Measurements from ENCODE around the gene NUP107. TPM values are rescaled to one million over a fixed set of nuclear protein-coding genes. Genes with fewer than 3 reads are reported as not detected.

Gene NUP107
- total RNA-seq, 3 donors from 2014 or later (not counting 1 experiment from before 2014, with no cell fraction given): 54.9 to 69.2 (median 62.0) TPM

GRCh38 chr12:68699486-68699885, 12.7 kb downstream of the NUP107 start:
- H3K9me3 ChIP-seq (ENCODE audit: control insufficient read depth, insufficient read depth, low read length): no peaks in the 10 kb centered on the region
- no peaks in the 10 kb centered on the region for H3K9me3 Mint-ChIP-seq
- no peak for ATAC-seq
- 100% methylated on average over 1 of the region's 1 CpG for WGBS (ENCODE audit: insufficient coverage)
- no peaks in the 10 kb centered on the region for H3K27me3 Mint-ChIP-seq (ENCODE audit: low read depth in 2 of 2)
- DNase-seq: no peak
- H3K36me3 Mint-ChIP-seq: peaks cover 39% of the 10 kb centered on the region
- TF ChIP-seq, protein P1, sequence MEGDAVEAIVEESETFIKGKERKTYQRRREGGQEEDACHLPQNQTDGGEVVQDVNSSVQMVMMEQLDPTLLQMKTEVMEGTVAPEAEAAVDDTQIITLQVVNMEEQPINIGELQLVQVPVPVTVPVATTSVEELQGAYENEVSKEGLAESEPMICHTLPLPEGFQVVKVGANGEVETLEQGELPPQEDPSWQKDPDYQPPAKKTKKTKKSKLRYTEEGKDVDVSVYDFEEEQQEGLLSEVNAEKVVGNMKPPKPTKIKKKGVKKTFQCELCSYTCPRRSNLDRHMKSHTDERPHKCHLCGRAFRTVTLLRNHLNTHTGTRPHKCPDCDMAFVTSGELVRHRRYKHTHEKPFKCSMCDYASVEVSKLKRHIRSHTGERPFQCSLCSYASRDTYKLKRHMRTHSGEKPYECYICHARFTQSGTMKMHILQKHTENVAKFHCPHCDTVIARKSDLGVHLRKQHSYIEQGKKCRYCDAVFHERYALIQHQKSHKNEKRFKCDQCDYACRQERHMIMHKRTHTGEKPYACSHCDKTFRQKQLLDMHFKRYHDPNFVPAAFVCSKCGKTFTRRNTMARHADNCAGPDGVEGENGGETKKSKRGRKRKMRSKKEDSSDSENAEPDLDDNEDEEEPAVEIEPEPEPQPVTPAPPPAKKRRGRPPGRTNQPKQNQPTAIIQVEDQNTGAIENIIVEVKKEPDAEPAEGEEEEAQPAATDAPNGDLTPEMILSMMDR (IDR thresholded peaks at IDR 0.05): no peak
- H3K4me3 ChIP-seq (ENCODE audit: low read length): no peak overlapping the region
- no peak overlapping the region for H3K27ac Mint-ChIP-seq
- intact Hi-C loops (cut with micrococcal nuclease): no loop called here
- H3K4me1 ChIP-seq (ENCODE audit: control insufficient read depth, insufficient read depth, low read length): no peaks in the 10 kb centered on the region
- no peak overlapping the region for H3K4me3 Mint-ChIP-seq
- H3K27me3 ChIP-seq (ENCODE audit: control insufficient read depth, insufficient read depth, low read length): no peaks in the 10 kb centered on the region
- no peaks in the 10 kb centered on the region for H3K4me1 Mint-ChIP-seq
- H3K27ac ChIP-seq (ENCODE audit: low read length): no peak overlapping the region
- H3K36me3 ChIP-seq (ENCODE audit: control insufficient read depth, insufficient read depth, low read length): peaks cover 53% of the 10 kb centered on the region

GRCh38 chr12:68727776-68728175, 41.0 kb downstream of the NUP107 start:
- Mint-ChIP-seq H3K27me3 (ENCODE audit: low read depth in 2 of 2) (no peaks in the 10 kb centered on the region), H3K4me3 (no peak overlapping the region), H3K27ac (no peak overlapping the region), H3K9me3 (no peaks in the 10 kb centered on the region), H3K4me1 (no peaks in the 10 kb centered on the region), H3K36me3 (peaks cover 17% of the 10 kb centered on the region)
- Histone ChIP-seq H3K27ac (ENCODE audit: low read length) (no peak overlapping the region), H3K4me3 (ENCODE audit: low read length) (no peak overlapping the region), H3K36me3 (ENCODE audit: control insufficient read depth, insufficient read depth, low read length) (peaks cover 56% of the 10 kb centered on the region), H3K27me3 (ENCODE audit: control insufficient read depth, insufficient read depth, low read length) (no peaks in the 10 kb centered on the region), H3K4me1 (ENCODE audit: control insufficient read depth, insufficient read depth, low read length) (no peaks in the 10 kb centered on the region), H3K9me3 (ENCODE audit: control insufficient read depth, insufficient read depth, low read length) (no peaks in the 10 kb centered on the region)
- DNase-seq (no peak), ATAC-seq (no peak)
- TF ChIP-seq, protein P1 (IDR thresholded peaks at IDR 0.05): no peak
- WGBS (ENCODE audit: insufficient coverage): 98% methylated on average over 6 of the region's 7 CpGs
- intact Hi-C loops (cut with micrococcal nuclease): no loop called here

- Histone ChIP-seq H3K27ac (ENCODE audit: low read length) (no peak overlapping the region), H3K4me1 (ENCODE audit: control insufficient read depth, insufficient read depth, low read length) (no peaks in the 10 kb centered on the region), H3K27me3 (ENCODE audit: control insufficient read depth, insufficient read depth, low read length) (no peaks in the 10 kb centered on the region), H3K4me3 (ENCODE audit: low read length) (no peak overlapping the region), H3K9me3 (ENCODE audit: control insufficient read depth, insufficient read depth, low read length) (no peaks in the 10 kb centered on the region), H3K36me3 (ENCODE audit: control insufficient read depth, insufficient read depth, low read length) (peaks cover 59% of the 10 kb centered on the region)
- Mint-ChIP-seq H3K9me3 (no peaks in the 10 kb centered on the region), H3K4me1 (no peaks in the 10 kb centered on the region), H3K27ac (no peak overlapping the region), H3K4me3 (no peak overlapping the region), H3K36me3 (peaks cover 23% of the 10 kb centered on the region), H3K27me3 (ENCODE audit: low read depth in 2 of 2) (no peaks in the 10 kb centered on the region)
- 100% methylated on average over 4 of the region's 4 CpGs for WGBS (ENCODE audit: insufficient coverage)
- intact Hi-C loops (cut with micrococcal nuclease): no loop called here
- ATAC-seq: no peak
- DNase-seq: no peak
- TF ChIP-seq, protein P1 (IDR thresholded peaks at IDR 0.05): no peak
These were observed 46.9 kb downstream of the NUP107 start for GRCh38 chr12:68733661-68734071.

DNA sequence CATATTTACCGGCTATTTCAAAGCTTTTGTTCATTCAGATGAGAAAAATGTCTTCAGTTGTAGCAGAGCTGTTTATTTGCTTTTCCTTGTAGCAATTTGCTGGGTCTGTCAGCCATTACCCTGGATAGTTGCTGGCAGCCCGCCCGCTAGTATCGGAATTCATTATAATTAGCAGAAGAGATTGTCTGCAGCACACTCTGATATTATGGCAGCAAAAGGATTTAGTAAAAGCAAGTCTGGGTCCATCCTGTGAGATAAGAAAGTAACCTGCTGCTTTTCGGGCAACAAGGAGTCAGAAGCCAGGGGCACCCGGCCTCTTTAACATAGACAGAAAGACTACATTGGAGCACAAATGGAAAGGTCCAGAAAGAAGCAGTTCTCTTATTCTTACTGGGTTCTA, 53.1 kb downstream of the NUP107 start:
- intact Hi-C loops (cut with micrococcal nuclease): no loop called here
- no peaks in the 10 kb centered on the region for H3K4me1 Mint-ChIP-seq

More for the DNA sequence above, 53.1 kb downstream of the NUP107 start:
- Mint-ChIP-seq H3K27ac (no peak overlapping the region), H3K9me3 (no peaks in the 10 kb centered on the region), H3K4me3 (no peak overlapping the region), H3K36me3 (peaks cover 12% of the 10 kb centered on the region), H3K27me3 (ENCODE audit: low read depth in 2 of 2) (no peaks in the 10 kb centered on the region)
- no peaks in the 10 kb centered on the region for H3K27me3 ChIP-seq (ENCODE audit: control insufficient read depth, insufficient read depth, low read length)
- no peak for ATAC-seq
- no peak overlapping the region for H3K27ac ChIP-seq (ENCODE audit: low read length)
- no peak overlapping the region for H3K4me3 ChIP-seq (ENCODE audit: low read length)
- TF ChIP-seq, protein P1 (IDR thresholded peaks at IDR 0.05): no peak
- no peak for DNase-seq
- H3K4me1 ChIP-seq (ENCODE audit: control insufficient read depth, insufficient read depth, low read length): no peaks in the 10 kb centered on the region
- WGBS (ENCODE audit: insufficient coverage): 91% methylated on average over 6 of the region's 6 CpGs
- no peaks in the 10 kb centered on the region for H3K9me3 ChIP-seq (ENCODE audit: control insufficient read depth, insufficient read depth, low read length)
- H3K36me3 ChIP-seq (ENCODE audit: control insufficient read depth, insufficient read depth, low read length): peaks cover 23% of the 10 kb centered on the region
